ENCODE measurements around the gene UNC13B. TPM values are rescaled to one million over a fixed set of nuclear protein-coding genes. Genes with fewer than 3 reads are reported as not detected.

UNC13B gene
- polyA plus RNA-seq, 4 donors, result 23.9 to 26.7 (median 26.5) TPM

GRCh38 chr9:35313916-35314315 is 152.1 kb downstream of the UNC13B start:
- DNase-seq (ENCODE audit: low read depth in 4 of 4, low spot score in 2 of 4), result no peak

- DNase-seq (ENCODE audit: low read depth in 4 of 4, low spot score in 2 of 4), result no peak
These were observed 156.9 kb downstream of the UNC13B start for GRCh38 chr9:35318741-35319140.

GRCh38 chr9:35322075-35322885 is 160.5 kb downstream of the UNC13B start:
- DNase-seq (ENCODE audit: low read depth in 4 of 4, low spot score in 2 of 4), result no peak

GRCh38 chr9:35324966-35325365 is 163.2 kb downstream of the UNC13B start:
- no peak for DNase-seq (ENCODE audit: low read depth in 4 of 4, low spot score in 2 of 4)

GRCh38 chr9:35333551-35333950 is 171.7 kb downstream of the UNC13B start:
- no peak for DNase-seq (ENCODE audit: low read depth in 4 of 4, low spot score in 2 of 4)

GRCh38 chr9:35335164-35335563 is 173.4 kb downstream of the UNC13B start:
- DNase-seq (ENCODE audit: low read depth in 4 of 4, low spot score in 2 of 4), result no peak

- DNase-seq (ENCODE audit: low read depth in 4 of 4, low spot score in 2 of 4), result no peak
These were observed 176.3 kb downstream of the UNC13B start for GRCh38 chr9:35338086-35338485.

- DNase-seq (ENCODE audit: low read depth in 4 of 4, low spot score in 2 of 4), result no peak
These were observed 176.9 kb downstream of the UNC13B start for GRCh38 chr9:35338561-35339274.

GRCh38 chr9:35340046-35340445 is 178.2 kb downstream of the UNC13B start:
- DNase-seq (ENCODE audit: low read depth in 4 of 4, low spot score in 2 of 4), result no peak

- DNase-seq (ENCODE audit: low read depth in 4 of 4, low spot score in 2 of 4), result no peak
These were observed 179.2 kb downstream of the UNC13B start for GRCh38 chr9:35341021-35341420.

GRCh38 chr9:35341585-35341984 is 179.8 kb downstream of the UNC13B start:
- no peak for DNase-seq (ENCODE audit: low read depth in 4 of 4, low spot score in 2 of 4)

GRCh38 chr9:35342221-35342958 is 180.6 kb downstream of the UNC13B start:
- DNase-seq (ENCODE audit: low read depth in 4 of 4, low spot score in 2 of 4), result no peak

GRCh38 chr9:35348109-35348508 is 186.3 kb downstream of the UNC13B start:
- DNase-seq (ENCODE audit: low read depth in 4 of 4, low spot score in 2 of 4), result no peak

- no peak for DNase-seq (ENCODE audit: low read depth in 4 of 4, low spot score in 2 of 4)
These were observed 187.6 kb downstream of the UNC13B start for GRCh38 chr9:35349287-35349990.

- no peak for DNase-seq (ENCODE audit: low read depth in 4 of 4, low spot score in 2 of 4)
These were observed 188.4 kb downstream of the UNC13B start for GRCh38 chr9:35350212-35350611.

GRCh38 chr9:35350827-35351549 is 189.2 kb downstream of the UNC13B start:
- DNase-seq (ENCODE audit: low read depth in 4 of 4, low spot score in 2 of 4), result peak in 1 of 4 donors; percentile 12

- DNase-seq (ENCODE audit: low read depth in 4 of 4, low spot score in 2 of 4), result no peak
These were observed 192.0 kb downstream of the UNC13B start for GRCh38 chr9:35353731-35354365.

- DNase-seq (ENCODE audit: low read depth in 4 of 4, low spot score in 2 of 4), result no peak
These were observed 194.1 kb downstream of the UNC13B start for GRCh38 chr9:35355939-35356338.

- no peak for DNase-seq (ENCODE audit: low read depth in 4 of 4, low spot score in 2 of 4)
These were observed 195.3 kb downstream of the UNC13B start for GRCh38 chr9:35357116-35357515.

- DNase-seq (ENCODE audit: low read depth in 4 of 4, low spot score in 2 of 4), result no peak
These were observed 196.0 kb downstream of the UNC13B start for GRCh38 chr9:35357826-35358225.
